Activated naive CD8-positive, alpha-beta T cell treated with anti-CD3 and anti-CD28 coated beads, Interleukin-2, amount 50 U/mL, for 24 hours (primary cell): Measurements from ENCODE around the gene CREBRF.
"Not testable (repeated sequence)": the region's sequence is repeated elsewhere in the genome, so short reads cannot be mapped to it uniquely, and the experiment has no call there.

ENCODE experiments used
- ATAC-seq: fragments of 150-1000 bp; cut with Tn5 transposase; one replicate; pipeline ENCODE4 v1.10.0; 2021
- DNase-seq: peaks from one replicate; pipeline ENCODE4 v3.0.0; 2021
- H3K27ac Mint-ChIP-seq: one replicate; pipeline ENCODE4 v1.8.0; 2021; ENCODE audit warnings: mild to moderate bottlenecking, mixed read lengths
- H3K27me3 Mint-ChIP-seq: one replicate; pipeline ENCODE4 v1.8.0; 2021; ENCODE audit warnings: mixed read lengths
- H3K36me3 Mint-ChIP-seq: one replicate; pipeline ENCODE4 v1.8.0; 2021; ENCODE audit warnings: low read depth, mixed read lengths
- H3K4me1 Mint-ChIP-seq: one replicate; pipeline ENCODE4 v1.8.0; 2021; ENCODE audit warnings: mixed read lengths
- H3K4me3 Mint-ChIP-seq: one replicate; pipeline ENCODE4 v1.8.0; 2021; ENCODE audit warnings: mild to moderate bottlenecking, moderate library complexity, mixed read lengths
- H3K9me3 Mint-ChIP-seq: one replicate; pipeline ENCODE4 v1.8.0; 2021; ENCODE audit warnings: mixed read lengths

Gene CREBRF

DNA sequence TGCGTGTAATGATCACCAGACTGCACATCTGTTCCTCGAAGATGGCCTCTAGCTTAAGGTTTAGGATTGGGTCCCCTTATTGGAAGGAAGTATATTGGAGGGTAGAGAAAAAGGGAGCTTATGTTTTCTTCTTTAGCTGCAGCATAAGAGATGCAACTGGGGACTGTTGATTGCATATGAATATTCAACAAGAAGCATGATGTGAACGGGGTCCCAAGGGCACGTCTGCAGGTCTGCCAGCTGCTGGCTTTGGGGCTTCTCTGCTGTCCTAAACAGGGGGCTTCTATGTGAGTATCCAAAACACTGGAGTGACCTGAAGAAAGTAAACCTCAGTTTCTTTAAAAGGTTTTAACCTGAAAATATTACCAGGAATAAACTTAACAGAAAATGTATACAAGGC, 84.6 kb downstream of the CREBRF start:
- DNase-seq (no peak), ATAC-seq (no peak)
- Mint-ChIP-seq H3K4me1 (peaks cover 13% of the 10 kb centered on the region), H3K27me3 (no peaks in the 10 kb centered on the region), H3K9me3 (no peaks in the 10 kb centered on the region), H3K27ac (no peak overlapping the region), H3K4me3 (no peak overlapping the region), H3K36me3 (no peaks in the 10 kb centered on the region)

DNA sequence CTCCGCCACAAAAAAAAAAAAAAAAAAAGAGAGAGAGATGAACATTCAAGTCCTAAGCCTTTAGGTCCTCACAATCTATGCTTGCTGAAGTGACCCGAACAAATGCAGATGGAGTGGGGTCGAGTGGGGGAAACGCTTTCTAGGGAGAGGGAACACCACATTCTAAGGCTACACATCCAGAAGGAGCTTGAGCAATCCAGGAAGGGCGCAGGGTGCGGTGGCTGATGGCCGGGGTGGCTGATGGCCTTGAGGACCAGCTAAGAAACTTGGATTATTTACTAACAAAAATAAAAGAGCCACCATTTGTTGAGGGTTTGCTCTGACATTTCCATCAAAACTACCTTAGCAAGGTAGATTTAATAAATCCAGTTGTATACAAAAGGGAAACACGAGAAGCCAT, 87.4 kb downstream of the CREBRF start:
- H3K27ac Mint-ChIP-seq = no peak overlapping the region
- DNase-seq = no peak

DNA sequence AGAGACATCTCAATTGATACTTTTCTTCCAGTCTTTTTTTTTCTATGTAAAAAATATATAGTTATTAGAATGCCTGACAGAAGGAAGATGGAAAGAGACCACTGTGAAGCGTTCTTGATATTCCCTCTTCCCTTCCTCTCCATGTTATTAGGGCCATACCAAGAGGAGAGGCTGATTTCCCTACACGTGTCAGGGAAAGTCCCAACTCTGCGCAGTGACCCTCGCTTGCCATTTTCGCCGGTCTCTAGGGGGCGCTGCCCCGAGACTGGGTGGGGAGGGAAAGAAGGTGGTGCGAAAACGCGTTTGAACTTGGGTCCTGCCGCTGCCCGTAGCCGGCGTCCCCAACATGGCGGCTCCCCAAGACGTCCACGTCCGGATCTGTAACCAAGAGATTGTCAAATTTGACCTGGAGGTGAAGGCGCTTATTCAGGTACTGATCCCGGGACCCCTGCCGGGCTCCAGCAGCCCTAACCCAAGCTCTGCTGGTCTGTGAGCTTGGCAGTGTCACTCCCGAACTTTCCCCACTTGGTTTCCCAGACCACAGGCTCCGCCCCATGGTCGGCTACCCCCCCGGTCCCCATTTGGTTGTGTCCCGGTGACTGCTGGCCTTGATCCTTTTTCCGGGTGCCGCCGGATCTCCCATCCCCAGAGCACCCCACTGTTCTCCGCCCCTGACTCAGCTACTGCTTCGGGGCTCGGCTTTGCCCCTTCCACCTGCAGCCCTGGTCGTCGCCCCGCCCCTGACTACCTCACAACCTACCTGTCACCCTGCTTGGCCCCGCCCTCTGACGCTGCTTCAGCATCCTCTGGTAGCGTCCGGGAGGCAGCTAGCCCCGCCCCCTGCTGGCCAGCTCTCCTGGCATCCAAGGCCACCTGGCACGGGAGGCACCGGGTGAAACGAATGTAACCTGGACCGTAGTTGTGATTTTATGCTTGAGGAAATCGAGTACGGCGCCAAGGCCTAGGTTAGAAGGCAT, 88.3 kb downstream of the CREBRF start, which contains the start of gene BNIP1:
TSS of gene BNIP1 (plus strand) at position 332 of the 977 bp plus-strand sequence. CDS start at position 347, 15 bp downstream.
- Mint-ChIP-seq H3K9me3 (no peaks in the 10 kb centered on the region), H3K4me3 (peak within 1 kb of the TSS; percentile 93), H3K36me3 (peaks cover 17% of the 10 kb centered on the region), H3K4me1 (peaks cover 15% of the 10 kb centered on the region), H3K27me3 (no peaks in the 10 kb centered on the region), H3K27ac (peak within 1 kb of the TSS; percentile 94)
- DNase-seq (peak; percentile 98), ATAC-seq (peak; percentile 96)

More for the DNA sequence above, 87.4 kb downstream of the CREBRF start:
- no peak for ATAC-seq
- Mint-ChIP-seq H3K4me1 (peaks cover 15% of the 10 kb centered on the region), H3K9me3 (no peaks in the 10 kb centered on the region), H3K4me3 (no peak overlapping the region), H3K27me3 (no peaks in the 10 kb centered on the region), H3K36me3 (peaks cover 8% of the 10 kb centered on the region)

DNA sequence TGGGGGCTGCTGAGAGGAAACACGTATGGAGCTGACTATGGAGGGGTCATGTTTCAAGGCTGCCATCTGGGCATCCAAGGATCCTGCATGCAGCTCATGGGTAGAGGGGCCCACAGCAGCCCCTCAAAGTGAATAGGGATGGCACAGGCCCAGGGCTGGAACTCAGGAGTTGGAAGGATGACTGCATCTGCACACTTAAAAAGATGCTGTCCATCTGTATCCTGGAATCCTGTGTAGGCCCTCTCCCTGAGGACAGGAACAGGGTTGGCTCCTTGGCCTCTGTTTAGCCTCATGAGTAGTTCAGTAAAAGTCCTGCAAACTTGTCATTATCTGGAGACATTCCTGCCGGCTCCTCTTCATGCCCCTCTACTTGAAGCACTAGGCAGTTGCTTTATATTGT, 92.2 kb downstream of the CREBRF start:
- no peak overlapping the region for H3K4me3 Mint-ChIP-seq
- ATAC-seq = no peak
- no peaks in the 10 kb centered on the region for H3K9me3 Mint-ChIP-seq
- no peak for DNase-seq
- H3K36me3 Mint-ChIP-seq = peaks cover 35% of the 10 kb centered on the region
- no peaks in the 10 kb centered on the region for H3K27me3 Mint-ChIP-seq
- peaks cover 15% of the 10 kb centered on the region for H3K4me1 Mint-ChIP-seq
- no peak overlapping the region for H3K27ac Mint-ChIP-seq

DNA sequence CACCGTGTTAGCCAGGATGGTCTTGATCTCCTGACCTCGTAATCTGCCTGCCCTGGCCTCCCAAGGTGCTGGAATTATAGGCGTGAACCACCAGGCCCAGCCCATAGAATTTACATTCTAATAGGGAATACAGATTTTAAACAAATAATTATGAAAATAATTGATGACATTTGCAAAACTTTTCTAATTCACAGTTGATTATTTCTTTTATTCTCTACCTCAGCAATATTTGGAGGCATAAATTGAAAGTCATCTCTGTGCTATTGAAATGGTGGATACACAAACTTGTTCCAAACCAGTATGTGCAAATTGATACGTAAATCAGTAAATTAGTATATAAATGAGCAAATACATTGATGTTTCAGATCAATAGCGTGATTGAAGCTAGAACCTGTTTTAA, 96.4 kb downstream of the CREBRF start:
- Mint-ChIP-seq H3K9me3 (no peaks in the 10 kb centered on the region), H3K27ac (no peak overlapping the region), H3K4me3 (no peak overlapping the region), H3K4me1 (no peaks in the 10 kb centered on the region), H3K36me3 (peaks cover 55% of the 10 kb centered on the region), H3K27me3 (no peaks in the 10 kb centered on the region)
- DNase-seq (no peak), ATAC-seq (no peak)

DNA sequence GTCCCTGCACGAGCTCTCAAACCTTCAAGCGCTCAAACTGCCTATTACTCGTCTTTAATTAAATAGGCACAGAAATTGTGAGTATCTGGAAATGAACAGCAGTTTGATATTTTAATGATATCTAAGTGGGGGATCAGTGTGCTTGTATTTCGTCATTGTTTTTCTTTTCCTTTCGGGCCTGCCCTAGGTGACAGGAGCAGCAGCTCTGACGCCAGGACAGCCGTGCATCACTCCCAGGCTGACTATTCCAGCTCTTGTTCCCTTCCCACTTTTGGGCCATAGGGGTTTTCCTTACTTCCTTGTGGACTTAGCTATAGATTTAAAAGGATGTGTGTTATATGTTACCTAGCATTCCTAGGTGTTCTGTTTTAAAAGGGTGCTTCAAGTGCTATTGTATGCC, 97.7 kb downstream of the CREBRF start:
- DNase-seq (no peak), ATAC-seq (no peak)
- Mint-ChIP-seq H3K4me1 (no peaks in the 10 kb centered on the region), H3K27me3 (no peaks in the 10 kb centered on the region), H3K9me3 (no peaks in the 10 kb centered on the region), H3K4me3 (no peak overlapping the region), H3K27ac (no peak overlapping the region), H3K36me3 (peaks cover 52% of the 10 kb centered on the region)

DNA sequence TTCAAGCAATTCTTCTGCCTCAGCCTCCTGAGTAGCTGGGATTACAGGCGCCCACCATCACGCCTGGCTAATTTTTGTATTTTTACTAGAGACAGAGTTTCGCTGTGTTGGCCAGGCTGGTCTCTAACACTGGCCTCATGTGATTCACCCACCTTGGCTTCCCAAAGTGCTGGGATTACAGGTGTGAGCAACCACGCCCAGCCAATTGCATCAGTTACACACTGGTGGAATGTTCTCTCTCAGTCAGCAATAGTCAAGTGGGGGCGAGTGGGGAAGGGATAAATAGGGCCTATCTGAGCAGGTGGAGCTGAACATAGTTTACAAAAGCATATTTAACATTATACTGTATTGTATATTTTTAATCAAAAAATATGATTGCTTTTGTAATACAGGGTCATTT, 98.5 kb downstream of the CREBRF start:
- not testable (repeated sequence) for H3K4me3 Mint-ChIP-seq, DNase-seq, H3K27ac Mint-ChIP-seq, ATAC-seq, H3K4me1 Mint-ChIP-seq, H3K9me3 Mint-ChIP-seq, H3K27me3 Mint-ChIP-seq
- H3K36me3 Mint-ChIP-seq = peaks cover 46% of the 10 kb centered on the region

DNA sequence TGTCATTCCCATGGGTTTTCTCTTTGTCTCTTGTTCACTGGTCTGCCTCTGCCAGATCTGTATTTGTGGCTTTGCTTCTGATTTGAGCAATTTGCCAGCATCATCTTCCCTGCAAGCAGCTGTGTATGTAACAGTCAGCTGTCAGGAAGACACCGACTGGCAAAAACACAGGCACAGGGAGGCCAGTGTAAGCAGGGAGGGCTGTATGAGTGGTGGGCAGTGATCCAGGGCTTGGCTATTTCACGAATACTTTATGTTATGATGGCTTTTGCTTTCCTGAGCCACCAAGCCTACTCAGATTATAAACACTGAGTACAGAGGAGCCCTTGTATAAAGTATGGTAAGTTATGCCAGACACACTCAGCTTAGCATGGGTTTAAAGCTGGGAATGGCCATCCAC, 99.8 kb downstream of the CREBRF start:
- Mint-ChIP-seq H3K36me3 (peaks cover 42% of the 10 kb centered on the region), H3K4me1 (no peaks in the 10 kb centered on the region), H3K27me3 (no peaks in the 10 kb centered on the region)

DNA sequence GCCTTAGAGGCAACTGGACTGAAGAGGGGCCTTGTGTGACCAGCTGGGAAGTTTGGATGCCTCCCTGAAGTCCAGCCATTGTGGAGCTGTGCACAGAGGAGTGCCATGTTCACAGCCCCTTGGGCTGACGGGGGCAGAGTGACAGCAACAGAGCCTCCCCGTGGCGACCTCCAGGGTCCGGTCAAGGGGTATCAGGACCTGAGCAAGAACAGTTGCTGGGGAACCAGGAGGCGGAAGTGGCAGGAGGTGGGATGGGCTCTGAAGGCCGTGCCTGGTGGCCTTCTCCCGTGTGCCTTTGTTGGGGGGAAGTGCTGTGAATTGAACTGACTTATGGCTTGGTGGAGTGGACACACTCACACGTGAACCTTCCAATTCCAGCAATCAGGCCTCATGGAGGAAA, 102.2 kb downstream of the CREBRF start:
- Mint-ChIP-seq H3K4me1 (no peaks in the 10 kb centered on the region), H3K4me3 (no peak overlapping the region), H3K9me3 (no peaks in the 10 kb centered on the region), H3K27me3 (no peaks in the 10 kb centered on the region), H3K27ac (no peak overlapping the region), H3K36me3 (peaks cover 34% of the 10 kb centered on the region)
- ATAC-seq (no peak), DNase-seq (no peak)

More for the DNA sequence above, 99.8 kb downstream of the CREBRF start:
- H3K9me3 Mint-ChIP-seq = no peaks in the 10 kb centered on the region
- no peak for DNase-seq
- H3K4me3 Mint-ChIP-seq = no peak overlapping the region
- ATAC-seq = no peak
- H3K27ac Mint-ChIP-seq = no peak overlapping the region

DNA sequence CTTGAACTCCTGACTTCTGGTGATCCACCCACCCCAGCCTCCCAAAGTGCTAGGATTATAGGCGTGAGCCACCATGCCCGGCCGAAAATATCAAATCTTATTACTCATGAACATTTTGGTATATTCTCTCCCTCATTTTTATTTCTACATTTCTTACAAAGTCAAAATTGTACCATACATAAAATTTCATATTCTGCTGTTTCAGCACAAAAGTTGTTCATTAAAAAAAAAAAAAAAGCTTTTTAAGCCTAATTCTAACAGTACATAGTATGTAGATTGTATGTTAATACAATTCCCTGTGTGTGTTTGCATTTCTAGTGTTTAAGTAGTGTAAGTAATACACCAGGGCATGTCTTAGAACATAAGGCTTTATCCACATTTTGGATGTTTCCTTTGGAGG, 103.1 kb downstream of the CREBRF start:
- Mint-ChIP-seq H3K4me3 (no peak overlapping the region), H3K27ac (no peak overlapping the region), H3K36me3 (peaks cover 35% of the 10 kb centered on the region), H3K9me3 (no peaks in the 10 kb centered on the region), H3K27me3 (no peaks in the 10 kb centered on the region), H3K4me1 (no peaks in the 10 kb centered on the region)
- ATAC-seq = no peak
- no peak for DNase-seq

DNA sequence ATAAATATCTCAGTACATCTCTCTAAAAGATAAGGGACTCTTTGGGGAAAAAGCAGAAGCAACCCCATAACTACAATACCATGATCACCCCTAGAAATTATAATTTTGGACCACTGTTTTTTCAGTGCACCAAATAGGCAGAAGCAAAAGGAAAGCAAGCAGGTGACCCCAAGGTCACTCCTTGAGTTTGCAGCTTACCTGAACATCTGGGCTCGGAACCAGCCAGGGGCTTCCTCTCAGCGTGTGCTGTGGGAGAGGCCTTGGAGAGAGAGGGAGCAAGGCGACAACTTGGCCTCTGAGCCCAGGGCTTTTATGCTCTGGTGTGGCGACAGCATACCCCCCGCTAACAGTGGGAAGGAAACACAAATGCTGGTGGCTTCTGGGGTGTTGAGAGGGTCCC, 105.0 kb downstream of the CREBRF start:
- Mint-ChIP-seq H3K4me1 (no peaks in the 10 kb centered on the region), H3K4me3 (no peak overlapping the region), H3K27ac (no peak overlapping the region), H3K9me3 (no peaks in the 10 kb centered on the region), H3K36me3 (peaks cover 29% of the 10 kb centered on the region), H3K27me3 (no peaks in the 10 kb centered on the region)
- ATAC-seq = no peak
- DNase-seq = no peak

DNA sequence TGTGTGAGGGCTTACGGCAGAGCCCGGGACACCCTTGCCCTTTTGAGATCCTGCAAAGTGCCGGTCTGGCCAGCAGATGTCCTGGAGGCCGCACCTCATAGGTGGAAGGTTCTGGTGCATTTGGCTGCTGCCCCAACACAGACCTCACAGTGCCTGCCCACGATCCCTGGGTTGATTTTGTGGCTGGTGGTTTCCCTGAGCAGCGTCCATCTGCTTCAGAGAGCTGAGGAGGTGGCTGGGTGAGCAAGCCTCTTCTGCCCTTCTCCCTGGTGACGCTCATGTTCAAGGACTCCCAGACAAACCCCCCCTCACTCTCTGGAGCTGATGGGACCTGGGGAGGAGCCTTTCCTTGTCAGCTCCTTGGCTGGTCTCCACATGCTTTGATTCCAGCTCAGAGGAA, 107.1 kb downstream of the CREBRF start:
- no peaks in the 10 kb centered on the region for H3K27me3 Mint-ChIP-seq
- no peak overlapping the region for H3K27ac Mint-ChIP-seq
- no peaks in the 10 kb centered on the region for H3K9me3 Mint-ChIP-seq
- H3K4me3 Mint-ChIP-seq = no peak overlapping the region
- DNase-seq (no peak), ATAC-seq (no peak)
- no peaks in the 10 kb centered on the region for H3K4me1 Mint-ChIP-seq
- H3K36me3 Mint-ChIP-seq = peaks cover 20% of the 10 kb centered on the region

DNA sequence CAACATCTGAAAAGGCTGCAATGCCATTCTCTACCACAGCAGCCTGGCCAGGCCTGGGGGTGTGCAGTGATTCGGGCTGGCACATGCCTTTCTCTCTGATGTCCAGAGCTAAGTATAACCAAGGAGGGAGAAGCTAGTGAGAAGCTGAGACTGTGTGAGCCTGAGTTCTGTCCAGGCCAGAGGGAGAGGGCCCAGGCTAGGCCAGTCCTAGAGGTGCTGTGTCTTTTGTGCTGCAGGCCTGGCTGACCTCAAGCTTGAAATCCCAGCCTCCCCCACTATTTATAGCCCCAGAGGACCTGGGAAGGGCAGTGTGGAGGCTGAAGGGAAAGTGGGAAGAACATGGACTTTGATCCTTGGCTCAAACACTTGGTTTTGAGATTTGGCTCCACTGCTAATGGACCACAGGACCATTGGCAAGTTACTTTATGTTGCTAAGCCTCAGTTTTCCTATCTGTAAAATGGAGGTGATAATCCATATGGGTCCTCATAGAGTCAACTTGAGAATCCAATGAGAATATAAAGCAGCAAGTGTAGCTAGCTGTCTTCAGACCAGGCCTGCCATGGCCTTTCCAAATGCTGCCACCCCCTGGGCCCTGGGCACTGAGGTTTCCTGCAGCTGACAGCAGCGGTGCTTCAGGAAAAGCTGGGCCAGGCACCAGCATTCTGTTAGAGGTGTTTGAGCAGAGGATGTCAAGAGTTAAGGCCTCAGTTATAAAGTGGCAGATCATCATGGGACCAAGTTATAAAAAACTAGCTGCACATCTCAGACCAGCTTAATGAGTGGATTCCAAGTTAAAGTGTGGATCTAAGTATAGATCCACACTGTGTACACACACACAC, 109.2 kb downstream of the CREBRF start:
- H3K36me3 Mint-ChIP-seq = peaks cover 16% of the 10 kb centered on the region
- no peak for DNase-seq
- no peak overlapping the region for H3K27ac Mint-ChIP-seq
- no peaks in the 10 kb centered on the region for H3K9me3 Mint-ChIP-seq
- H3K4me3 Mint-ChIP-seq = no peak overlapping the region
- no peaks in the 10 kb centered on the region for H3K4me1 Mint-ChIP-seq
- no peaks in the 10 kb centered on the region for H3K27me3 Mint-ChIP-seq
- ATAC-seq = no peak

DNA sequence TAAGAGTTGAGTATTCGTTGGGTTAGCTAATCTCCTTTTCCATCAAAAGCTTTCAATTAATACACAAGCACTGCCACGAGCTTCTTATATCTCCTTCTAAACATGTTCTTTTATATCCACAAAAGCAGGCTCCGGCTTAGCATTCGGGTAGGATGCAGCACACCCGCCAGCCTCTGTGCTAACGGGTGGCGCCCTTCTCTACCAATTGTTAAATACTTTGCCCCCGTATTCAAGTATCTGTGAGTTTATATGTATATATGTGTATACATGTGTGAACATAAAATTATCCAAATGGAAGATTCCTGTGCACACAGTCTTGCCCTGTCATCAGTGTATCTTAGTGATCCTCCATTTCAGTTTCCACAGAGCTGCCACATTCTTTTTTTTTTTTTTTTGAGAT, 116.0 kb downstream of the CREBRF start:
- no peak overlapping the region for H3K4me3 Mint-ChIP-seq
- no peaks in the 10 kb centered on the region for H3K4me1 Mint-ChIP-seq
- no peaks in the 10 kb centered on the region for H3K27me3 Mint-ChIP-seq
- H3K27ac Mint-ChIP-seq = no peak overlapping the region
- ATAC-seq (no peak), DNase-seq (no peak)
- H3K36me3 Mint-ChIP-seq = no peaks in the 10 kb centered on the region
- H3K9me3 Mint-ChIP-seq = no peaks in the 10 kb centered on the region

DNA sequence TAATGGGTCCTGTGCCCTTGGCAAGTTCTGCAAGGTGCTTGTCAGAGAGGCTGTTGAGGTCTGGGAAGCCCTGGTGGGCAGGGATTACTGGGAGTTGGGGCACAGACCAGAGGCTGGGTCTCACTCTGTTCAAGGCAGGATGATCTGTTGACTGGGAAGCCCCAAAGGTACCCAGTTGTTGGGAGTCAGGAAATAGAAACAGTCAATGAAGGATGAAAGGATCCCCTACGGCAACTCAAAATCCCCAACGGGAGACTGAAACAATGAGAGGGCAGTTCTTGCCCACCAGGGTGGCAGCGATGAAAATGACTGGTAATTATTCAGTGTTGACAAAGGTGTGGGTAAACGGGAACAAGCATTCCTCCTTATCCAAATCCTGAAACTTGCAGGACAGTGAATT, 119.4 kb downstream of the CREBRF start:
- Mint-ChIP-seq H3K4me1 (no peaks in the 10 kb centered on the region), H3K27me3 (no peaks in the 10 kb centered on the region), H3K9me3 (peaks cover 8% of the 10 kb centered on the region), H3K4me3 (no peak overlapping the region), H3K27ac (no peak overlapping the region), H3K36me3 (peaks cover 3% of the 10 kb centered on the region)
- DNase-seq (no peak), ATAC-seq (no peak)
